H9 (cell line): ENCODE data around the gene ADGRG2. TPM values are rescaled to one million over a fixed set of nuclear protein-coding genes. Genes with fewer than 3 reads are reported as not detected.

Experiments
- DNase-seq: peaks from one replicate; pipeline ENCODE4 v3.0.0-alpha.2; 2017
- H2AFZ ChIP-seq: one replicate; pipeline ENCODE4 v1.6.1; 2013; ENCODE audit warnings: mild to moderate bottlenecking, low read length, control low read depth, moderate library complexity
- H2AK5ac ChIP-seq: 2 replicates; pipeline ENCODE4 v1.6.1; 2013; ENCODE audit warnings: low read length, control low read depth, mixed read lengths; ENCODE audit not compliant: insufficient read length
- H2BK120ac ChIP-seq: one replicate; pipeline ENCODE4 v1.6.1; 2013; ENCODE audit warnings: low read depth, mild to moderate bottlenecking, low read length, control low read depth, inconsistent platforms; ENCODE audit not compliant: poor library complexity, severe bottlenecking
- H2BK12ac ChIP-seq: 2 replicates; pipeline ENCODE4 v1.6.1; 2013; ENCODE audit warnings: low read length, control low read depth, mixed read lengths, low read depth; ENCODE audit not compliant: insufficient read length
- H2BK15ac ChIP-seq: 2 replicates; pipeline ENCODE4 v1.6.1; 2013; ENCODE audit warnings: low read depth, low read length, control low read depth
- H2BK20ac ChIP-seq: one replicate; pipeline ENCODE4 v1.6.1; 2013; ENCODE audit warnings: low read depth, mild to moderate bottlenecking, low read length, control low read depth, inconsistent platforms; ENCODE audit not compliant: poor library complexity, severe bottlenecking
- H2BK5ac ChIP-seq: 2 replicates; pipeline ENCODE4 v1.6.1; 2013; ENCODE audit warnings: low read length, control low read depth, mixed read lengths; ENCODE audit not compliant: insufficient read length
- H3K14ac ChIP-seq: 2 replicates; pipeline ENCODE4 v1.6.1; 2013; ENCODE audit warnings: low read length, control low read depth; ENCODE audit not compliant: insufficient read depth
- H3K18ac ChIP-seq: 2 replicates; pipeline ENCODE4 v1.6.1; 2013; ENCODE audit warnings: low read depth, mild to moderate bottlenecking, mixed read lengths, low read length, control low read depth; ENCODE audit not compliant: insufficient read length
- H3K23ac ChIP-seq: 2 replicates; pipeline ENCODE4 v1.6.1; 2013; ENCODE audit warnings: low read length, control low read depth, mixed read lengths, low read depth; ENCODE audit not compliant: insufficient read length
- H3K23me2 ChIP-seq: 2 replicates; pipeline ENCODE4 v1.6.1; 2013; ENCODE audit warnings: low read depth, mild to moderate bottlenecking, mixed read lengths, low read length, control low read depth; ENCODE audit not compliant: insufficient read length, poor library complexity, severe bottlenecking
- H3K27ac ChIP-seq: 2 replicates; pipeline ENCODE4 v1.5.1; 2013; ENCODE audit warnings: low read length, control low read depth, mixed read lengths, low read depth; ENCODE audit not compliant: insufficient read length
- H3K27me3 ChIP-seq: 2 replicates; pipeline ENCODE4 v1.6.1; 2013; ENCODE audit warnings: low read length, control low read depth, inconsistent platforms; ENCODE audit not compliant: insufficient read depth
- H3K4ac ChIP-seq: 2 replicates; pipeline ENCODE4 v1.6.1; 2013; ENCODE audit warnings: low read depth, mild to moderate bottlenecking, control low read depth, inconsistent platforms, low read length, moderate library complexity
- H3K4me1 ChIP-seq: 2 replicates; pipeline ENCODE4 v1.6.1; 2013; ENCODE audit warnings: low read length, control low read depth, inconsistent platforms; ENCODE audit not compliant: insufficient read depth
- H3K4me2 ChIP-seq: 2 replicates; pipeline ENCODE4 v1.6.1; 2013; ENCODE audit warnings: low read length, control low read depth, mixed read lengths; ENCODE audit not compliant: insufficient read length, insufficient read depth
- H3K56ac ChIP-seq: 2 replicates; pipeline ENCODE4 v1.6.1; 2013; ENCODE audit warnings: low read depth, mild to moderate bottlenecking, mixed read lengths, low read length, control low read depth; ENCODE audit not compliant: insufficient read length
- H3K79me1 ChIP-seq: 2 replicates; pipeline ENCODE4 v1.6.1; 2013; ENCODE audit warnings: low read depth, mild to moderate bottlenecking, moderate library complexity, low read length, control low read depth, inconsistent platforms; ENCODE audit not compliant: insufficient read depth, poor library complexity, severe bottlenecking
- H3K79me2 ChIP-seq: 2 replicates; pipeline ENCODE4 v1.6.1; 2013; ENCODE audit warnings: low read length, control low read depth, inconsistent platforms; ENCODE audit not compliant: insufficient read depth
- H3K9ac ChIP-seq: 2 replicates; pipeline ENCODE4 v1.6.1; 2013; ENCODE audit warnings: low read length, control low read depth, mixed read lengths; ENCODE audit not compliant: insufficient read length; ENCODE audit errors: extremely low read depth
- H3K9me3 ChIP-seq: one replicate; pipeline ENCODE4 v1.6.1; 2013; ENCODE audit warnings: low read depth, low read length, inconsistent platforms; ENCODE audit not compliant: control insufficient read depth
- H3T11ph ChIP-seq: one replicate; pipeline ENCODE4 v1.6.1; 2013; ENCODE audit warnings: mild to moderate bottlenecking, low read length, control low read depth, inconsistent platforms
- H4K20me1 ChIP-seq: one replicate; pipeline ENCODE4 v1.6.1; 2013; ENCODE audit not compliant: control insufficient read depth, insufficient read length, insufficient read depth
- H4K5ac ChIP-seq: 2 replicates; pipeline ENCODE4 v1.6.1; 2013; ENCODE audit warnings: low read depth, mild to moderate bottlenecking, mixed read lengths, low read length, control low read depth; ENCODE audit not compliant: insufficient read length
- H4K8ac ChIP-seq: replicated peaks from 2 replicates; pipeline ENCODE4 v1.6.1; 2013; ENCODE audit warnings: low read length, control low read depth, mixed read lengths, low read depth; ENCODE audit not compliant: insufficient read length
- H4K91ac ChIP-seq: 2 replicates; pipeline ENCODE4 v1.6.1; 2013; ENCODE audit warnings: low read depth, mild to moderate bottlenecking, moderate library complexity, mixed read lengths, low read length, control low read depth; ENCODE audit not compliant: insufficient read length
- H3K27ac Mint-ChIP-seq, 3 experiments: 2 replicates in 2 of 3; 3 replicates in 1 of 3; pipeline ENCODE4 v1.8.0; 2020 to 2021; ENCODE audit warnings: mixed read lengths in 3 of 3, mild to moderate bottlenecking in 1 of 3, moderate library complexity in 1 of 3
- H3K27me3 Mint-ChIP-seq: 2 replicates; pipeline ENCODE4 v1.8.0; 2021; ENCODE audit warnings: low read depth, mild to moderate bottlenecking, moderate library complexity, mixed read lengths
- H3K36me3 Mint-ChIP-seq, 3 experiments: 2 replicates in 2 of 3; 3 replicates in 1 of 3; pipeline ENCODE4 v1.8.0; 2020 to 2021; ENCODE audit warnings: low read depth in 3 of 3, mixed read lengths in 3 of 3; ENCODE audit not compliant: insufficient read depth in 1 of 3
- H3K4me1 Mint-ChIP-seq, 2 experiments: 2 replicates each; pipeline ENCODE4 v1.8.0; 2020; ENCODE audit warnings: mixed read lengths in 2 of 2
- H3K4me3 Mint-ChIP-seq, 2 experiments: 2 replicates in 1 of 2; 3 replicates in 1 of 2; pipeline ENCODE4 v1.8.0; 2020 to 2021; ENCODE audit warnings: mild to moderate bottlenecking in 2 of 2, mixed read lengths in 2 of 2, moderate library complexity in 1 of 2
- H3K9me3 Mint-ChIP-seq, 2 experiments: 2 replicates in 1 of 2; 3 replicates in 1 of 2; pipeline ENCODE4 v1.8.0; 2020; ENCODE audit warnings: mild to moderate bottlenecking in 2 of 2, mixed read lengths in 2 of 2, moderate library complexity in 1 of 2
- CTCF ChIP-seq: fragments of 200-600 bp; sonication (generic); conservative IDR thresholded peaks from 3 replicates; pipeline ENCODE4 v1.8.0; 2021; ENCODE audit warnings: antibody characterized with exemption, mild to moderate bottlenecking
- WGBS: extraction: QIAGEN DNeasy Blood & Tissue Kit; methylation state at CpG from one replicate; pipeline ENCODE4 v1.1.7; 2013; ENCODE audit warnings: missing lambda C conversion rate, low lambda C conversion rate, mixed read lengths; ENCODE audit not compliant: insufficient read length; ENCODE audit errors: extremely low coverage; 5-methylcytosine and 5-hydroxymethylcytosine counted together
- total RNA-seq: library from RNA; stranded (reverse); gene quantifications from 2 replicates; pipeline ENCODE4 v1.2.1, GENCODE V29; 2021

The ADGRG2 gene
- total RNA-seq, 1 experiment from 2014 or later, result 6.8 TPM

DNA sequence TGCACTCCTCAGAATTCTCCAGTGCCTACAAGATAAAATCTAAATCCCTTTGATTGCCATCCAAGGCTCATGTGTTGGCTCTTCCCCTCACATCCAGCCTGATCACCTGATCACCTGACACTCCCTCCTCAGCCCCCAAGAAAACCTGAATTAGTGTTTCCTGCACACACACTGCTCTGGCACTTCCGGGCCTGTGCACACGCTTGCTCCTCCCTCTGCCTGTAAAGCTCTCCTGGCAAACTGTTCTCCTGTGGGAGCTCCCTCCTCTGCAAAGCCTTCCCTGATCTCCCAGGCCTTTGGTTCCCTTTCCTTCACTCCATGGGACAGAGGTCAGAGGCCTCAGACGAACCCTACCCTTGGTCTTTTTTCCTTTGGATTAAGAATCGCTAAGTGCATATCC is 158.2 kb downstream of the ADGRG2 start:
- H2BK120ac ChIP-seq, result no peak overlapping the region
- no peak overlapping the region for H2BK12ac ChIP-seq
- no peak for DNase-seq
- no peak overlapping the region for H3K14ac ChIP-seq
- peaks cover 14% of the 10 kb centered on the region for H3K9me3 ChIP-seq
- Mint-ChIP-seq H3K4me3 (no peak overlapping the region), H3K9me3 (peaks cover 66 to 72% of the 10 kb centered on the region in 2 experiments), H3K27me3 (no peaks in the 10 kb centered on the region; the same call in 1 of the 2 replicates), H3K27ac (peak overlapping the region in 1 of 3 experiments; percentile 64; a peak in 1 of 7 replicates), H3K4me1 (peaks cover 6 to 7% of the 10 kb centered on the region in 2 experiments), H3K36me3 (peaks cover 0 to 15% (median 3%) of the 10 kb centered on the region in 3 experiments; a peak in 3 of 7 replicates)
- H2AK5ac ChIP-seq, result no peak overlapping the region
- no peaks in the 10 kb centered on the region for H4K20me1 ChIP-seq
- no peak overlapping the region for H3K56ac ChIP-seq
- no peaks in the 10 kb centered on the region for H3K23me2 ChIP-seq
- no peak overlapping the region for H3K4ac ChIP-seq
- no peak overlapping the region for H4K5ac ChIP-seq
- H2BK20ac ChIP-seq, result no peak overlapping the region
- H3K27me3 ChIP-seq, result no peaks in the 10 kb centered on the region
- no peak overlapping the region for H3K18ac ChIP-seq
- no peak overlapping the region for H2AFZ ChIP-seq
- H3K4me2 ChIP-seq, result no peak overlapping the region
- no CpG with 5 or more reads among the region's 4 CpGs for WGBS
- no peak overlapping the region for H2BK5ac ChIP-seq
- H3K27ac ChIP-seq, result no peak overlapping the region
- no peak overlapping the region for H4K91ac ChIP-seq
- H3K79me1 ChIP-seq, result no peaks in the 10 kb centered on the region
- no peaks in the 10 kb centered on the region for H3K4me1 ChIP-seq
- no peak overlapping the region for H3K9ac ChIP-seq
- H3K23ac ChIP-seq, result no peak overlapping the region
- H3T11ph ChIP-seq, result no peak overlapping the region
- TF ChIP-seq CTCF, result no peak
- H2BK15ac ChIP-seq, result no peak overlapping the region
- H4K8ac ChIP-seq, result no peak overlapping the region
- H3K79me2 ChIP-seq, result no peaks in the 10 kb centered on the region
